Endothelial cell of umbilical vein (primary cell): Measurements from ENCODE around the gene SSNA1. TPM values are rescaled to one million over a fixed set of nuclear protein-coding genes. Genes with fewer than 3 reads are reported as not detected.

ENCODE experiments used
- BruUV-seq: library from RNA; stranded (reverse); fragments of 400-500 nt; replicated peaks from 2 replicates; lab custom pipeline; 2021; lab: Mats Ljungman, UMichigan
- CTCF ChIA-PET: fragments of 300-600, 350-600 bp; sonication (Branson Sonifier 250); formaldehyde crosslinking; loops from one replicate; lab custom pipeline; 2021; ENCODE audit warnings: antibody characterized with exemption, inconsistent platforms; lab: Charles Lee
- POLR2A ChIA-PET: fragments of 300-600, 350-600 bp; sonication (Branson Sonifier 250); formaldehyde crosslinking; loops from one replicate; lab custom pipeline; 2021; ENCODE audit warnings: antibody characterized with exemption, inconsistent platforms; lab: Charles Lee
- DNase-seq: peaks from one replicate; pipeline ENCODE4 v3.0.0-alpha.2; 2011; ENCODE audit warnings: low read depth, low spot score
- FAIRE-seq: peaks from 2 replicates; lab custom pipeline; 2011; peaks lifted over from hg19 to GRCh38; lab: Jason Lieb, UNC
- H2AFZ ChIP-seq: 2 replicates; pipeline ENCODE4 v1.6.0; 2012; ENCODE audit warnings: low read depth, low read length, control low read depth, inconsistent platforms
- H3K27ac ChIP-seq: 2 replicates; pipeline ENCODE4 v1.5.1; 2011; ENCODE audit warnings: low read depth, mild to moderate bottlenecking, control low read depth, low read length, moderate library complexity; ENCODE audit not compliant: insufficient read depth
- H3K27me3 ChIP-seq, 2 experiments: 2 replicates each; pipeline versions ENCODE4 v1.6.0 to v1.6.1; 2011; ENCODE audit warnings: low read length in 2 of 2, mixed read lengths in 1 of 2; ENCODE audit not compliant: control insufficient read depth in 2 of 2, insufficient read depth in 2 of 2
- H3K36me3 ChIP-seq, 2 experiments: 2 replicates in 1 of 2; 3 replicates in 1 of 2; pipeline ENCODE4 v1.5.1; 2011; ENCODE audit warnings: low read length in 2 of 2, mild to moderate bottlenecking in 1 of 2, moderate library complexity in 1 of 2; ENCODE audit not compliant: control insufficient read depth in 2 of 2, insufficient read depth in 2 of 2; ENCODE audit errors: extremely low read depth in 1 of 2
- H3K4me1 ChIP-seq: 3 replicates; pipeline ENCODE4 v1.5.1; 2011; ENCODE audit warnings: mild to moderate bottlenecking, low read length; ENCODE audit not compliant: control insufficient read depth, insufficient read depth; ENCODE audit errors: extremely low read depth
- H3K4me2 ChIP-seq: 2 replicates; pipeline ENCODE4 v1.6.1; 2011; ENCODE audit warnings: low read length, control low read depth, mixed read lengths; ENCODE audit not compliant: insufficient read depth
- H3K4me3 ChIP-seq, 3 experiments: fragments of 200-600 bp in 1 of 3; sonication (generic), shearing (Covaris generic) in 1 of 3; replicated peaks in 1 of 3; 2 replicates each; pipeline ENCODE4 v1.5.1; 2011 to 2016; ENCODE audit warnings: control low read depth in 3 of 3, low read length in 3 of 3, mild to moderate bottlenecking in 2 of 3, inconsistent platforms in 1 of 3, low read depth in 1 of 3, moderate library complexity in 1 of 3; ENCODE audit not compliant: insufficient read depth in 1 of 3
- H3K79me2 ChIP-seq: 2 replicates; pipeline ENCODE4 v1.6.0; 2012; ENCODE audit warnings: low read length, inconsistent platforms; ENCODE audit not compliant: control insufficient read depth, insufficient read depth
- H3K9ac ChIP-seq: replicated peaks from 2 replicates; pipeline ENCODE3; 2011; ENCODE audit warnings: low read length, control low read depth; ENCODE audit not compliant: insufficient read depth; ENCODE audit errors: extremely low read depth
- H3K9me1 ChIP-seq: replicated peaks from 3 replicates; pipeline ENCODE4 v1.6.0; 2011; ENCODE audit warnings: mild to moderate bottlenecking, low read length; ENCODE audit not compliant: control insufficient read depth, insufficient read depth; ENCODE audit errors: extremely low read depth
- H3K9me3 ChIP-seq: replicated peaks from 2 replicates; pipeline ENCODE4 v1.5.1; 2012; ENCODE audit warnings: low read length, inconsistent platforms; ENCODE audit not compliant: control insufficient read depth, insufficient read depth
- H4K20me1 ChIP-seq: replicated peaks from 2 replicates; pipeline ENCODE3; 2011; ENCODE audit warnings: mild to moderate bottlenecking, low read length; ENCODE audit not compliant: control insufficient read depth, insufficient read depth; ENCODE audit errors: extremely low read depth
- CTCF ChIP-seq, 2 donors: IDR thresholded peaks; 1 replicate in 1 of 2; 2 replicates in 1 of 2; pipeline ENCODE4 v1.5.1; 2011; ENCODE audit warnings: low read length in 2 of 2, mild to moderate bottlenecking in 2 of 2, moderate library complexity in 2 of 2, control low read depth in 1 of 2, inconsistent platforms in 1 of 2, low read depth in 1 of 2; ENCODE audit not compliant: insufficient read depth in 1 of 2; ENCODE audit errors: extremely low read depth in 1 of 2
- EZH2 ChIP-seq: IDR thresholded peaks from 2 replicates; pipeline ENCODE4 v1.6.1; 2012; ENCODE audit warnings: borderline replicate concordance, low read depth, mild to moderate bottlenecking, moderate library complexity, low read length, inconsistent platforms; ENCODE audit not compliant: severe bottlenecking
- FOS ChIP-seq: IDR thresholded peaks from 2 replicates; pipeline ENCODE4 v1.6.1; 2011; ENCODE audit warnings: mild to moderate bottlenecking, low read length, moderate library complexity, borderline replicate concordance; ENCODE audit not compliant: insufficient read depth
- GATA2 ChIP-seq: IDR thresholded peaks from 2 replicates; pipeline ENCODE4 v1.7.0; 2011; ENCODE audit warnings: low read depth, mild to moderate bottlenecking, moderate library complexity, mixed read lengths, low read length; ENCODE audit not compliant: insufficient read length, insufficient read depth
- JUN ChIP-seq: IDR thresholded peaks from 2 replicates; pipeline ENCODE4 v1.6.1; 2011; ENCODE audit warnings: borderline replicate concordance, low read depth; ENCODE audit not compliant: insufficient read length, insufficient read depth
- MAX ChIP-seq: IDR thresholded peaks from 2 replicates; pipeline ENCODE4 v1.6.1; 2011; ENCODE audit not compliant: insufficient read depth, insufficient read length
- MYC ChIP-seq: IDR thresholded peaks from one replicate; pipeline ENCODE4 v1.6.1; 2011; ENCODE audit warnings: mild to moderate bottlenecking, low read depth, low read length
- POLR2A ChIP-seq: IDR thresholded peaks from 2 replicates; pipeline ENCODE4 v1.6.1; 2012; ENCODE audit warnings: low read depth, mild to moderate bottlenecking, control low read depth, low read length
- POLR2AphosphoS5 ChIP-seq: IDR thresholded peaks from 2 replicates; pipeline ENCODE4 v1.6.1; 2012; ENCODE audit warnings: low read depth, mild to moderate bottlenecking, control low read depth, low read length, moderate library complexity; ENCODE audit not compliant: insufficient read depth
- dilution Hi-C: fragments of 300-500 bp; cut with MboI; formaldehyde crosslinking; loops from one replicate; pipeline ENCODE4 v1.15.0; 2019; ENCODE audit warnings: low sequenced_read_pairs; ENCODE audit not compliant: extremely low pct_ligation_motif_present
- intact Hi-C: fragments of 100-400 bp; cut with micrococcal nuclease; formaldehyde crosslinking; loops from one replicate; pipeline ENCODE4 v1.10.0; 2022
- polyA plus RNA-seq, 4 experiments: library from polyadenylated mRNA; depleted of rRNA in 3 of 4; stranded (reverse) in 3 of 4; unstranded in 1 of 4; fragments of >200 nt; gene quantifications; 2 replicates each; pipeline versions ENCODE4 v1.2.1 to v1.2.3, GENCODE V29; 2011 to 2012; ENCODE audit warnings: missing spikeins in 1 of 4
- total RNA-seq: library from RNA; stranded (reverse); gene quantifications from 2 replicates; pipeline ENCODE4 v1.2.3, GENCODE V29; 2021

Gene SSNA1
- total and polyA plus RNA-seq, 2 donors (not counting 3 experiments of a cell fraction or from before 2014, with no cell fraction given), result 89.0 to 146 TPM

- no peaks in the 10 kb centered on the region for H3K36me3 ChIP-seq
- H3K27ac ChIP-seq, result no peak overlapping the region
- DNase-seq (no peak), FAIRE-seq (no peak)
- H3K9me1 ChIP-seq, result no peaks in the 10 kb centered on the region
- no peaks in the 10 kb centered on the region for H3K4me1 ChIP-seq
- TF ChIP-seq JUN, result no peak
- no peak for TF ChIP-seq EZH2
- no peak for TF ChIP-seq POLR2A
- no peak for TF ChIP-seq MYC
- no peak for TF ChIP-seq MAX
- TF ChIP-seq GATA2, result no peak
- no peak for TF ChIP-seq POLR2AphosphoS5
- TF ChIP-seq CTCF (IDR thresholded peaks at IDR 0.05; ENCODE audit: extremely low read depth in 1 of 2, insufficient read depth in 1 of 2, low read depth in 1 of 2, low read length in 2 of 2), result no peak
- no peak for TF ChIP-seq FOS
- H3K27me3 ChIP-seq, result no peaks in the 10 kb centered on the region
- H3K4me3 ChIP-seq, result no peak overlapping the region
- dilution Hi-C loops, result no loop called here
- BruUV-seq, result no TSS peak
- no peaks in the 10 kb centered on the region for H4K20me1 ChIP-seq
- no peak overlapping the region for H3K4me2 ChIP-seq
- intact Hi-C loops, result no loop called here
- no peaks in the 10 kb centered on the region for H3K9me3 ChIP-seq
- no peak overlapping the region for H3K9ac ChIP-seq
- no peaks in the 10 kb centered on the region for H3K79me2 ChIP-seq
- CTCF ChIA-PET, result no interaction called here
- POLR2A ChIA-PET, result interaction anchor here (2.6 kb wide), 1 partner anchor 12 kb away, joined by 6 read pairs; the partner anchor contains the start of gene TUBB4B
- H2AFZ ChIP-seq, result no peak overlapping the region
These were observed 40.8 kb downstream of the SSNA1 start for GRCh38 chr9:137228968-137229896.
